ENCODE data around the gene OR4X1.

GRCh38 chr11:48237727-48238126 lies 25.9 kb upstream of the OR4X1 start:
- TF ChIP-seq POLR2A (IDR thresholded peaks at IDR 0.05) (no peak), EP300 (IDR thresholded peaks at IDR 0.05) (no peak)
- TF ChIP-seq, protein P1, sequence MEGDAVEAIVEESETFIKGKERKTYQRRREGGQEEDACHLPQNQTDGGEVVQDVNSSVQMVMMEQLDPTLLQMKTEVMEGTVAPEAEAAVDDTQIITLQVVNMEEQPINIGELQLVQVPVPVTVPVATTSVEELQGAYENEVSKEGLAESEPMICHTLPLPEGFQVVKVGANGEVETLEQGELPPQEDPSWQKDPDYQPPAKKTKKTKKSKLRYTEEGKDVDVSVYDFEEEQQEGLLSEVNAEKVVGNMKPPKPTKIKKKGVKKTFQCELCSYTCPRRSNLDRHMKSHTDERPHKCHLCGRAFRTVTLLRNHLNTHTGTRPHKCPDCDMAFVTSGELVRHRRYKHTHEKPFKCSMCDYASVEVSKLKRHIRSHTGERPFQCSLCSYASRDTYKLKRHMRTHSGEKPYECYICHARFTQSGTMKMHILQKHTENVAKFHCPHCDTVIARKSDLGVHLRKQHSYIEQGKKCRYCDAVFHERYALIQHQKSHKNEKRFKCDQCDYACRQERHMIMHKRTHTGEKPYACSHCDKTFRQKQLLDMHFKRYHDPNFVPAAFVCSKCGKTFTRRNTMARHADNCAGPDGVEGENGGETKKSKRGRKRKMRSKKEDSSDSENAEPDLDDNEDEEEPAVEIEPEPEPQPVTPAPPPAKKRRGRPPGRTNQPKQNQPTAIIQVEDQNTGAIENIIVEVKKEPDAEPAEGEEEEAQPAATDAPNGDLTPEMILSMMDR (IDR thresholded peaks at IDR 0.05): no peak

Measured in ovary (tissue), 3 donors.